HAP-1 (cell line): Measurements from ENCODE around the gene HNRNPC.
"Not testable (repeated sequence)": the region's sequence is repeated elsewhere in the genome, so short reads cannot be mapped to it uniquely, and the experiment has no call there.

ENCODE experiments used
- DNase-seq, 2 experiments: peaks; one replicate each; pipeline ENCODE4 v3.0.0-alpha.2; 2016 to 2020; ENCODE audit warnings: low spot score in 2 of 2
- H3K27me3 ChIP-seq: fragments of 250-450 bp; sonication (Bioruptor Pico); 2 replicates; pipeline ENCODE4 v1.5.1; 2020; ENCODE audit warnings: low read depth, mild to moderate bottlenecking, moderate library complexity
- H3K36me3 ChIP-seq: fragments of 250-450 bp; sonication (Bioruptor Pico); replicated peaks from 2 replicates; pipeline ENCODE4 v1.5.1; 2020; ENCODE audit warnings: mild to moderate bottlenecking
- H3K4me1 ChIP-seq: fragments of 250-450 bp; sonication (Bioruptor Pico); 2 replicates; pipeline ENCODE4 v1.5.1; 2020; ENCODE audit warnings: mild to moderate bottlenecking
- H3K4me3 ChIP-seq: fragments of 250-450 bp; sonication (Bioruptor Pico); 2 replicates; pipeline ENCODE4 v1.5.1; 2020; ENCODE audit warnings: mild to moderate bottlenecking, moderate library complexity
- H3K9me3 ChIP-seq: fragments of 250-450 bp; sonication (Bioruptor Pico); 2 replicates; pipeline ENCODE4 v1.5.1; 2020; ENCODE audit warnings: mild to moderate bottlenecking, moderate library complexity
- in situ Hi-C: fragments of 300-500 bp; cut with MboI; formaldehyde crosslinking; loops from 3 replicates; pipeline ENCODE4 v1.14.3; 2020; ENCODE audit warnings: low sequenced_read_pairs, inconsistent platforms, mixed read lengths

Gene HNRNPC

GRCh38 chr14:21269252-21270046 lies at the start of gene HNRNPC:
TSS of gene HNRNPC (minus strand) at chr14:21269442. CDS start at chr14:21234193, 35,249 bp downstream.
- Histone ChIP-seq H3K4me3 (peak within 1 kb of the TSS; percentile 86), H3K27me3 (no peaks in the 10 kb centered on the region), H3K4me1 (peaks cover 25% of the 10 kb centered on the region), H3K9me3 (no peaks in the 10 kb centered on the region), H3K36me3 (peaks cover 46% of the 10 kb centered on the region)
- in situ Hi-C loops, result no loop called here
- DNase-seq, result peak; percentile 99 to 100

- Histone ChIP-seq H3K27me3 (no peaks in the 10 kb centered on the region; the same call in 1 of the 2 replicates), H3K9me3 (no peaks in the 10 kb centered on the region), H3K4me3 (no peak overlapping the region), H3K36me3 (no peaks in the 10 kb centered on the region), H3K4me1 (peaks cover 6% of the 10 kb centered on the region)
- no peak for DNase-seq
- in situ Hi-C loops, result no loop called here
Measured at GRCh38 chr14:21317398-21317797, 48.2 kb upstream of the HNRNPC start.

GRCh38 chr14:21313512-21313911 lies 44.3 kb upstream of the HNRNPC start:
- Histone ChIP-seq H3K4me1 (peaks cover 7% of the 10 kb centered on the region), H3K27me3 (no peaks in the 10 kb centered on the region; the same call in 1 of the 2 replicates), H3K4me3 (no peak overlapping the region), H3K36me3 (no peaks in the 10 kb centered on the region), H3K9me3 (no peaks in the 10 kb centered on the region)
- in situ Hi-C loops, result no loop called here
- no peak for DNase-seq

GRCh38 chr14:21311614-21312013 lies 42.4 kb upstream of the HNRNPC start:
- Histone ChIP-seq H3K9me3 (no peaks in the 10 kb centered on the region), H3K36me3 (no peaks in the 10 kb centered on the region)
- in situ Hi-C loops, result no loop called here

GRCh38 chr14:21309956-21310355 lies 40.7 kb upstream of the HNRNPC start:
- Histone ChIP-seq H3K27me3 (no peaks in the 10 kb centered on the region), H3K36me3 (no peaks in the 10 kb centered on the region), H3K9me3 (no peaks in the 10 kb centered on the region), H3K4me1 (peaks cover 19% of the 10 kb centered on the region), H3K4me3 (no peak overlapping the region)
- in situ Hi-C loops, result no loop called here
- no peak for DNase-seq

More at GRCh38 chr14:21311614-21312013, 42.4 kb upstream of the HNRNPC start:
- H3K27me3 ChIP-seq, result no peaks in the 10 kb centered on the region
- peaks cover 19% of the 10 kb centered on the region for H3K4me1 ChIP-seq
- no peak for DNase-seq
- H3K4me3 ChIP-seq, result no peak overlapping the region

- H3K4me3 ChIP-seq, result peak overlapping the region; percentile 22
- H3K9me3 ChIP-seq, result no peaks in the 10 kb centered on the region
- H3K27me3 ChIP-seq, result no peaks in the 10 kb centered on the region
- peak in 1 of 2 experiments; percentile 5 for DNase-seq
- H3K36me3 ChIP-seq, result no peaks in the 10 kb centered on the region
- in situ Hi-C loops, result no loop called here
- peaks cover 19% of the 10 kb centered on the region for H3K4me1 ChIP-seq
Measured at GRCh38 chr14:21309238-21309636, 40.0 kb upstream of the HNRNPC start.

GRCh38 chr14:21308479-21309237 lies 39.4 kb upstream of the HNRNPC start:
- Histone ChIP-seq H3K27me3 (no peaks in the 10 kb centered on the region), H3K4me3 (peak overlapping the region; percentile 32), H3K9me3 (no peaks in the 10 kb centered on the region), H3K4me1 (peaks cover 19% of the 10 kb centered on the region), H3K36me3 (no peaks in the 10 kb centered on the region)
- peak; percentile 95 to 99 for DNase-seq
- in situ Hi-C loops, result no loop called here

- H3K4me3 ChIP-seq, result peak overlapping the region; percentile 32
- H3K9me3 ChIP-seq, result no peaks in the 10 kb centered on the region
- H3K4me1 ChIP-seq, result peaks cover 19% of the 10 kb centered on the region
- no peak for DNase-seq
- H3K27me3 ChIP-seq, result no peaks in the 10 kb centered on the region
- no peaks in the 10 kb centered on the region for H3K36me3 ChIP-seq
- in situ Hi-C loops, result no loop called here
Measured at GRCh38 chr14:21308132-21308478, 38.9 kb upstream of the HNRNPC start.

GRCh38 chr14:21307637-21308036 lies 38.4 kb upstream of the HNRNPC start:
- no peak overlapping the region; the same call in 1 of the 2 replicates for H3K4me3 ChIP-seq
- no peak for DNase-seq
- H3K36me3 ChIP-seq, result no peaks in the 10 kb centered on the region
- H3K27me3 ChIP-seq, result no peaks in the 10 kb centered on the region
- in situ Hi-C loops, result no loop called here
- H3K9me3 ChIP-seq, result no peaks in the 10 kb centered on the region
- H3K4me1 ChIP-seq, result peaks cover 19% of the 10 kb centered on the region

GRCh38 chr14:21302836-21303140 lies 33.5 kb upstream of the HNRNPC start:
- in situ Hi-C loops, H3K27me3 ChIP-seq, DNase-seq: not testable (repeated sequence)

GRCh38 chr14:21302013-21302835 lies 33.0 kb upstream of the HNRNPC start:
- H3K9me3 ChIP-seq, result no peaks in the 10 kb centered on the region
- H3K4me1 ChIP-seq, result peaks cover 10% of the 10 kb centered on the region
- no peaks in the 10 kb centered on the region for H3K27me3 ChIP-seq
- in situ Hi-C loops, result no loop called here
- no peaks in the 10 kb centered on the region for H3K36me3 ChIP-seq
- H3K4me3 ChIP-seq, result no peak overlapping the region
- DNase-seq, result no peak

More at GRCh38 chr14:21302836-21303140, 33.5 kb upstream of the HNRNPC start:
- peaks cover 14% of the 10 kb centered on the region for H3K4me1 ChIP-seq
- H3K36me3 ChIP-seq, H3K4me3 ChIP-seq, H3K9me3 ChIP-seq: not testable (repeated sequence)

- Histone ChIP-seq H3K9me3 (no peaks in the 10 kb centered on the region), H3K27me3 (no peaks in the 10 kb centered on the region), H3K36me3 (no peaks in the 10 kb centered on the region), H3K4me3 (peak overlapping the region; percentile 17), H3K4me1 (peaks cover 10% of the 10 kb centered on the region)
- peak in 1 of 2 experiments; percentile 62 for DNase-seq
- in situ Hi-C loops, result no loop called here
Measured at GRCh38 chr14:21300892-21301291, 31.6 kb upstream of the HNRNPC start.

- no peak for DNase-seq
- in situ Hi-C loops, result no loop called here
- Histone ChIP-seq H3K36me3 (no peaks in the 10 kb centered on the region), H3K4me1 (peaks cover 10% of the 10 kb centered on the region), H3K27me3 (no peaks in the 10 kb centered on the region), H3K9me3 (no peaks in the 10 kb centered on the region), H3K4me3 (no peak overlapping the region)
Measured at GRCh38 chr14:21299562-21300130, 30.4 kb upstream of the HNRNPC start.
